Neural progenitor cell (in vitro differentiated cells): ENCODE data around the gene ABHD6.

Experiments
- EZH2phosphoT487 ChIP-seq: fragments of 200-600 bp; sonication (generic); IDR thresholded peaks from 2 replicates; pipeline ENCODE4 v1.6.1; 2017; ENCODE audit warnings: antibody characterized with exemption
- TF ChIP-seq, protein P1 (sequence below): fragments of 200-600 bp; sonication (generic); IDR thresholded peaks from 2 replicates; pipeline ENCODE4 v1.5.1; 2017; ENCODE audit warnings: antibody characterized with exemption, mild to moderate bottlenecking

DNA sequence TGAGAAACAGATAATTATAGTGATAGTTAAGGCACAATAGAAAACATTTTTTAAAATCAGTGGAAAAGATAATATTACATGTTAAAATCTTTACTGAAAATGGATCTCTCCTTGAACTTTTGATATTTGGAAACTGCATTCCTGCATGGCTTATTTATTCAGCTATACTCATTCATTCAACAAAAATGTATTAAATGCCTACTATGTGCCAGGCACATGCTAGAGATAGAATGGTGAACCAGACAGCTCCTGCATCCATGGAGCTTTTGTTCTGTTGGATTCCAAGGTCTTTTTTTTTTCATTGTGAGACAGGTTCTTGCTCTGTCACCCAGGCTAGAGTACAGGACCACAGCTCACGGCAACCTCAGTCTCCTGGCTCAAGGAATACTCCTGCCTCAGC, 99.6 kb downstream of the ABHD6 start:
- TF ChIP-seq EZH2phosphoT487: no peak
- TF ChIP-seq, protein P1, sequence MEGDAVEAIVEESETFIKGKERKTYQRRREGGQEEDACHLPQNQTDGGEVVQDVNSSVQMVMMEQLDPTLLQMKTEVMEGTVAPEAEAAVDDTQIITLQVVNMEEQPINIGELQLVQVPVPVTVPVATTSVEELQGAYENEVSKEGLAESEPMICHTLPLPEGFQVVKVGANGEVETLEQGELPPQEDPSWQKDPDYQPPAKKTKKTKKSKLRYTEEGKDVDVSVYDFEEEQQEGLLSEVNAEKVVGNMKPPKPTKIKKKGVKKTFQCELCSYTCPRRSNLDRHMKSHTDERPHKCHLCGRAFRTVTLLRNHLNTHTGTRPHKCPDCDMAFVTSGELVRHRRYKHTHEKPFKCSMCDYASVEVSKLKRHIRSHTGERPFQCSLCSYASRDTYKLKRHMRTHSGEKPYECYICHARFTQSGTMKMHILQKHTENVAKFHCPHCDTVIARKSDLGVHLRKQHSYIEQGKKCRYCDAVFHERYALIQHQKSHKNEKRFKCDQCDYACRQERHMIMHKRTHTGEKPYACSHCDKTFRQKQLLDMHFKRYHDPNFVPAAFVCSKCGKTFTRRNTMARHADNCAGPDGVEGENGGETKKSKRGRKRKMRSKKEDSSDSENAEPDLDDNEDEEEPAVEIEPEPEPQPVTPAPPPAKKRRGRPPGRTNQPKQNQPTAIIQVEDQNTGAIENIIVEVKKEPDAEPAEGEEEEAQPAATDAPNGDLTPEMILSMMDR: no peak
